Mucosa of stomach (tissue), 1 donor: ENCODE results near the gene CDNF.
A peak's percentile ranks its signal among the peaks of the same experiment; 100 is the strongest.

Experiments
- H3K27me3 ChIP-seq: one replicate; pipeline ENCODE4 v1.7.0; 2013; ENCODE audit warnings: mild to moderate bottlenecking, low read length; ENCODE audit not compliant: control insufficient read depth, insufficient read depth
- H3K36me3 ChIP-seq: one replicate; pipeline ENCODE4 v1.7.0; 2013; ENCODE audit warnings: low read length; ENCODE audit not compliant: control insufficient read depth, insufficient read depth
- H3K4me1 ChIP-seq: one replicate; pipeline ENCODE4 v1.7.0; 2013; ENCODE audit warnings: mild to moderate bottlenecking, low read length; ENCODE audit not compliant: control insufficient read depth, insufficient read depth
- H3K4me3 ChIP-seq: one replicate; pipeline ENCODE4 v1.7.0; 2013; ENCODE audit warnings: low read length
- H3K9ac ChIP-seq: one replicate; pipeline ENCODE4 v1.7.0; 2013; ENCODE audit warnings: mild to moderate bottlenecking, low read length, moderate library complexity
- H3K9me3 ChIP-seq: one replicate; pipeline ENCODE4 v1.7.0; 2013; ENCODE audit warnings: mild to moderate bottlenecking, low read length, moderate library complexity; ENCODE audit not compliant: control insufficient read depth
- donor health status: Pancreatic carcinoma.

The CDNF gene

GRCh38 chr10:14860791-14861190, 23.0 kb upstream of the CDNF start:
- Histone ChIP-seq H3K9me3 (no peaks in the 10 kb centered on the region), H3K9ac (no peak overlapping the region), H3K4me3 (no peak overlapping the region), H3K4me1 (peaks cover 14% of the 10 kb centered on the region), H3K27me3 (no peaks in the 10 kb centered on the region), H3K36me3 (no peaks in the 10 kb centered on the region)

GRCh38 chr10:14859775-14860174, 21.9 kb upstream of the CDNF start:
- Histone ChIP-seq H3K4me3 (no peak overlapping the region), H3K36me3 (no peaks in the 10 kb centered on the region), H3K9ac (no peak overlapping the region), H3K9me3 (no peaks in the 10 kb centered on the region), H3K4me1 (peaks cover 14% of the 10 kb centered on the region), H3K27me3 (no peaks in the 10 kb centered on the region)

- Histone ChIP-seq H3K4me3 (no peak overlapping the region), H3K9ac (no peak overlapping the region), H3K36me3 (no peaks in the 10 kb centered on the region), H3K9me3 (no peaks in the 10 kb centered on the region), H3K27me3 (no peaks in the 10 kb centered on the region), H3K4me1 (peaks cover 14% of the 10 kb centered on the region)
Measured at GRCh38 chr10:14859043-14859442, 21.2 kb upstream of the CDNF start.

GRCh38 chr10:14858338-14858960, 20.6 kb upstream of the CDNF start:
- Histone ChIP-seq H3K27me3 (no peaks in the 10 kb centered on the region), H3K4me1 (peaks cover 14% of the 10 kb centered on the region), H3K9ac (no peak overlapping the region), H3K4me3 (no peak overlapping the region), H3K9me3 (no peaks in the 10 kb centered on the region), H3K36me3 (no peaks in the 10 kb centered on the region)

DNA sequence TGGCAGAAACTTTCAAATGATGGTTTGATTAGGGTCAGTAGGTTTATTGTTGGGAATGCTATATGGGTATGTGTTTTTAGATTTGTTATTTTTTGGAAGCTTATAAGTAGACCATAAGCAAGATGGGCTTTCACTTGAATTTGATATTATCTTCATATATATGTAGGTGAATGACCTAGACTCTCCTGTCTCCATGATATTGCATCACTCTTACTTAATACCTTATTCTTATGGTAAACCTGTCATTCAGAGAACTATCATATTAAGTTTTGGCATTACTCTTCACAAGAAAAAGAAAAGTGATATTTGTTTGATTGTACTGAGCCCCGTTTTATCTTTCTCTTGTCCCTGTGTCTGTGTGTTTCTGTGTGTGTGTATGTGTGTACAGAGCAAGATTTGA, 17.6 kb upstream of the CDNF start:
- peaks cover 4% of the 10 kb centered on the region for H3K4me1 ChIP-seq
- H3K9ac ChIP-seq: no peak overlapping the region
- H3K9me3 ChIP-seq: no peaks in the 10 kb centered on the region
- H3K4me3 ChIP-seq: no peak overlapping the region
- H3K36me3 ChIP-seq: no peaks in the 10 kb centered on the region
- no peaks in the 10 kb centered on the region for H3K27me3 ChIP-seq

GRCh38 chr10:14852236-14852635, 14.4 kb upstream of the CDNF start:
- Histone ChIP-seq H3K9ac (no peak overlapping the region), H3K27me3 (no peaks in the 10 kb centered on the region), H3K4me1 (no peaks in the 10 kb centered on the region), H3K36me3 (no peaks in the 10 kb centered on the region), H3K4me3 (no peak overlapping the region), H3K9me3 (no peaks in the 10 kb centered on the region)

GRCh38 chr10:14844948-14845347, 7.1 kb upstream of the CDNF start:
- H3K36me3 ChIP-seq: peaks cover 15% of the 10 kb centered on the region
- H3K4me1 ChIP-seq: no peaks in the 10 kb centered on the region
- H3K27me3 ChIP-seq: no peaks in the 10 kb centered on the region
- no peak overlapping the region for H3K9ac ChIP-seq
- no peak overlapping the region for H3K4me3 ChIP-seq
- H3K9me3 ChIP-seq: no peaks in the 10 kb centered on the region

DNA sequence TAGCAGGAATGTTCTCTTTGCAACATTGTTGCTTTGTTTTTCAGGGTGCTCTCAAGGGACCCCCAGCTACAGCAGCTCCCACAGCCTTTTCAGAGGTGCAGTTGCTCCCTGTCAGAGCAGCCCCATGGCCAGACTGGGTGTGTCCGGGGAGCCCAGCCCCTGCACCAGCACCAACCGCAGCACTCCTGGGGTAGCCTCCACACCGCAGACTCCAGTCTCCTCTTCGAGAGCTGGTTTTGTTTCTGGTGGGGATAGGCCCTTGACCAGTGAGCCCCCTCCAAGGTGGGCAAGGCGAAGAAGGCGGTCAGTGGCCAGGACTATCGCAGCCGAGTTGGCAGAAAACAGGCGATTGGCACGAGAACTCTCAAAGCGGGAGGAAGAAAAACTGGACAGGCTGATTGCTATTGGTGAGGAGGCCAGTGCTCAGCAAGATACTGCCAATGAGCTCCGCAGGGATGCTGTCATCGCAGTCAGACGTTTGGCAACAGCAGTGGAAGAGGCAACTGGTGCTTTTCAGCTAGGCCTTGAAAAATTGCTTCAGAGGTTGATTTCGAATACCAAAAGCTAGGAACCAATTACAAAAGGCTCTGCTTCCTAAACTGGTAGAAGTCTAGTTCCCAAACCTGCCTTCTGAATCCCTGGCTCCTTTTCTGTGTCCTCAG, 5.6 kb upstream of the CDNF start:
- H3K4me3 ChIP-seq: no peak overlapping the region
- peaks cover 15% of the 10 kb centered on the region for H3K36me3 ChIP-seq
- no peaks in the 10 kb centered on the region for H3K27me3 ChIP-seq
- H3K4me1 ChIP-seq: no peaks in the 10 kb centered on the region
- no peak overlapping the region for H3K9ac ChIP-seq
- no peaks in the 10 kb centered on the region for H3K9me3 ChIP-seq

- peaks cover 6% of the 10 kb centered on the region for H3K4me1 ChIP-seq
- peaks cover 15% of the 10 kb centered on the region for H3K36me3 ChIP-seq
- H3K27me3 ChIP-seq: no peaks in the 10 kb centered on the region
- no peak overlapping the region for H3K4me3 ChIP-seq
- no peak overlapping the region for H3K9ac ChIP-seq
- H3K9me3 ChIP-seq: no peaks in the 10 kb centered on the region
Measured at GRCh38 chr10:14840178-14840577, 2.3 kb upstream of the CDNF start.

DNA sequence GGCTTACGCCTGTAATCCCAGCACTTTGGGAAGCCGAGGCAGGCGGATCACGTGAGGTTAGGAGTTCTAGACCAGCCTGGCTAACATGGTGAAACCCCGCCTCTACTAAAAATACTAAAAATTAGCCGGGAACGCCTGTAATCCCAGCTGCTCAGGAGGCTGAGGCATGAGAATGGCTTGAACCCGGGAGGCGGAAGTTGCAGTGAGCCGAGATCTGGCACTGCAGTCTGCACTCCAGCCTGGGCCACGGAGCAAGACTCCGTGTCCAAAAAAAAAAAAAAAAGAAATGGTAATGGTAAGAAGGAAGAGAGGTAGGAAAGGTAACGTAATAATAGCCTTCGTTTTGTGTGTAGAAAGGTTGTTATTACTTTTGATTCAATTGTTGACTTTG, 1.5 kb upstream of the CDNF start:
- peak overlapping the region; percentile 94 for H3K9ac ChIP-seq
- no peaks in the 10 kb centered on the region for H3K27me3 ChIP-seq
- H3K4me1 ChIP-seq: peaks cover 14% of the 10 kb centered on the region
- no peaks in the 10 kb centered on the region for H3K9me3 ChIP-seq
- peaks cover 15% of the 10 kb centered on the region for H3K36me3 ChIP-seq
- peak overlapping the region; percentile 82 for H3K4me3 ChIP-seq

DNA sequence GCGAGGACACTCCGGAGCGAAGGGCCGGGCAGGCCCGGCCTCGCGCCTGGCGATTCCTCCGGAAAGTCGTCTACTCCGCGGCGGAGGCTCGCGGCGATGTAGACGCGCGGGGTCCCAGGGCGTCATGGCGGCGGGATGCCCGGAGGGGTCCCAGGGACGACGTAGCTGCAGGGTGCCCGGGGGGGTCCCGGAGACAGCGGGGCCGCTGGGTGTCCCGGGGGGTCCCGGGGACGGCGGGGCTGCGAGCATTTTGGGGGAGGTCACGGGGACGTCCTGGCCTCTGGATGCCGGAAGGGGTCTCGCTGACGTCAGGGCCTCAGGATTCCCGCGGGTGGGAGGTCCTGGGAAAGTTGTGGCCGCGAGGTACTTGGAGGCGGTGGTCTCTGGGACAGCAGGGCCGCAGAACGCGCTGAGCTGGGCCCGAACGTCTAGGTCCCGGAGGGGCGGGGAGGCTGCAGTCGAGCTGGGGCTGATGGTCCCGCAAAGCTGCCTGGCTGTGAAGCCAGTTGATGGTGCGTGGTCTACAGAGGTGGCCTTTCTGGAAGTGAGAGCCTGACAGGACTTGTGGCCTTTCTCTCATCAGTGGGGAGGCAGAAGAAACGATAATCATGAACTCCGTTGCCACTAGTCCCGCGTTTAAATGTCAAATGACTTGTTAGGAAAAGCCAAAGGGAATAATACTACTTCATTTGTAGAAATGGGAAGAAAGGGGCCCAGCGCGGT, 906 bp upstream of the CDNF start:
- H3K9ac ChIP-seq: peak overlapping the region; percentile 94
- peaks cover 15% of the 10 kb centered on the region for H3K36me3 ChIP-seq
- H3K4me3 ChIP-seq: peak overlapping the region; percentile 82
- no peaks in the 10 kb centered on the region for H3K9me3 ChIP-seq
- H3K27me3 ChIP-seq: no peaks in the 10 kb centered on the region
- peaks cover 14% of the 10 kb centered on the region for H3K4me1 ChIP-seq

DNA sequence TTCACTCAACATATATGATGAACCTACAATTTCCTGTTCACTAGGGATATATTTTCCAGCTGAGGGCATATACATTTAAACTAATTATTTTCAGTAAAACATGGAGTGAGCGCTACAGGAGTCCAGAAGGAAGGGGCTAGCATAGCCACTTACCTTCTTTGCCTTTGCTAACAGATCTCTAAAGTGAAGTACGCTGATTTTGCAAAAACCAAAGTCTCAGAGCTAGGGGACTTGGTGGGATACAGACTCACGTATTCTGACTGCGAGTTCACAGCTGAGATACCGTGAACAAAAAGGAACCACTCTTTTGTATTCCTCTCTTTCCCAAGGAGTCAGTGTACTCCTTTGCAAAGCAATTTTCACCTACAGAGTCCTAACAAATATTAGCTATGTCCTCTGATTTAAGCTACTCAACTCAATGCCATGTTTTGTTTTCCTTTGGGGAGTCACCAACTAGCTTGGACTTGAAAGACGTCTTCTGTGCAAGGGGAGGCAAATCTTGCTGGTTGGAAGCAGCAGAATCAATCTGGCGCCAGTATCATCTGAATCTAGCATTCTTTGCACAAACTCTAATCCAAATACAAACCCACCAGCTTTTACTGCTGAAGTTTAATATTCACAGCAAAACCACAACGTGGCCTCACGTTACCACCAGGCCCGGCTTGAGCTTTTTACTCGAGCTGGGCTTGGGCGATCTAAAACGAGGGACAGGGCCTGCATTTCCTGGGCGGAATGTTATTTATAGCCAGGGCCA, 657 bp downstream of the CDNF start:
- Histone ChIP-seq H3K9me3 (no peaks in the 10 kb centered on the region), H3K36me3 (peaks cover 3% of the 10 kb centered on the region), H3K4me3 (peak overlapping the region; percentile 73), H3K4me1 (peaks cover 14% of the 10 kb centered on the region), H3K27me3 (no peaks in the 10 kb centered on the region), H3K9ac (peak overlapping the region; percentile 84)
